Astrocyte of the hippocampus (primary cell): ENCODE measurements around the gene PHF2.

Experiments
- DNase-seq: peaks from one replicate; pipeline ENCODE4 v3.0.0; 2011; ENCODE audit warnings: low read depth, low spot score

Gene PHF2

GRCh38 chr9:93652604-93653592 is 76.5 kb downstream of the PHF2 start:
- no peak for DNase-seq

GRCh38 chr9:93653760-93654159 is 77.4 kb downstream of the PHF2 start:
- DNase-seq = no peak

GRCh38 chr9:93654351-93654961 is 78.1 kb downstream of the PHF2 start:
- no peak for DNase-seq

GRCh38 chr9:93655621-93656425 is 79.4 kb downstream of the PHF2 start:
- no peak for DNase-seq

DNA sequence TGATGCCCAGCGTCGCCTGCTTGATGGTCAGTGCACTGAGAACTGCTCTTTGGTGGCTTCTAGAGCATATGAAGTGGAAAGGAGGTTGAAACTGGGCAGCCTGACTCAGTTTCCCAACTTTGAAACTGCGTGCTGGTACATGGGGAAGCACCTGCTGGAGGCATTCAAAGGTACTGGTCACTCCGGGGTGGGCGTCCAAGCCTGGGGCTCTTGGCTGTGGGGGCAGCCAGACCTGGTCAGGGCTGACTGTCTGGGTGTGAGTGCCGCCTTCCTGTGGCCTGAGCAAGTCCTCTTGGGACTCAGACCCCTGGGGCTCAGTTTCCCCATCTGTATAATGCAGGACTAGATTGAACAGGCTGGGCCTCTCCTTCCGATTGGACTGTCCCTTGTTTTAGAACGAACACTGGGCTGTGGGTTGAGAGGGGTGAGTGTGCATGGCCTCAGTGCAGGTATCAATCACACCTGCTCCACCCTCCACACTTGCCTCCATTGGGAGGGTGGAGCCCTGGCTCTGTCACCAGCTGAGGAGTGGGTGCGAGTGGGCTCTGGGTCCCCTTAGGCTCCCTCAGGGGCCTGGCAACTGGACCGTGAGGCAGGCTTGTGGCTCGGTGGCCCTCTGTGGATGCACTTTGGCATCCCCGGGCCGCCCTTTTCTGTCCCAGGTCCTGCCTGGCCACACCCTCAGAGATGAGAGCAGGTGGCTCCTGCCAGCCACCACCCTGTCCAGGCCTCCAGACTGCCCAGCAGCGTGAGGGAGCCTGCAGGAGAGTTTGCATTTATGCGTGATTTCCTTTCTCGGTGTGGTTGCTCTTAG is 80.2 kb downstream of the PHF2 start:
- DNase-seq = no peak

DNA sequence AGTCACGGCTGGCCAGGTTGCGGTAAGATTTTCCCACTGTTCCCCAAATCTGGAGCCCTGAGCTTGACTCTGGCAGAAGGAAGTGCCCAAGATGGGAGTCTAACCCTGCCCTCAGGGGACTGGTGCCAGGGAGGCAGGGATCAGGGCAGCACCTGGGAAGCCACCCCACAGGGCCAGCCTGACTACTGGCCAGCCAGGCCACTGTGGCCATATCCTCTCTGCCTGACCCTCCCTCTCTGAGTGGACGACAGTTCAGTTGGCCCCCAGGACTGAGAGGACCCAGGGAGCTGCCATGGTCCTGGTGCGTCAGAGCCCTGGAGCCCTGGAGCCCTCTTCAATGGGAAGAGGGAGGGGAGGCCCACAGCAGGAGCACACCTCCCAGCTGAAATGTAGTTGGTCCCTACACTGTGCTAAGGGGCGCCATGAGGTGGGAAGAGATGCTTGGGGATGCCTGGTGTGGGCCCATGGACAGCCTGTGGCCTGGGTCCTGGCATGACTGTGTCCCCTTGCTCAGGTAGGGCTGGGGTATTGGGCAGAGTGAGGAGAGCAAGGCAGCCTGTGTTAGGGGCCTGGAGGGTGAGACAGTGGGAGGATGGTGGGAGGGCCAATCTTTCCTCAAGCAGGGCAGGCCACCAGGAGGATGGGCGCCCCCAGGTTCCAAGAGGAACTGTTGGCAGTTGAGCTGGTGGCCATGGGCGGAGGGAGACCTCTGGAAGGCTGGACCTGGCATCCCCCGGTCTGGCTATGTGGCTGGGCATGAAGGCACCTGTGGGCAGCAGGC is 81.1 kb downstream of the PHF2 start:
- no peak for DNase-seq

GRCh38 chr9:93658184-93658925 is 82.0 kb downstream of the PHF2 start:
- DNase-seq = no peak

DNA sequence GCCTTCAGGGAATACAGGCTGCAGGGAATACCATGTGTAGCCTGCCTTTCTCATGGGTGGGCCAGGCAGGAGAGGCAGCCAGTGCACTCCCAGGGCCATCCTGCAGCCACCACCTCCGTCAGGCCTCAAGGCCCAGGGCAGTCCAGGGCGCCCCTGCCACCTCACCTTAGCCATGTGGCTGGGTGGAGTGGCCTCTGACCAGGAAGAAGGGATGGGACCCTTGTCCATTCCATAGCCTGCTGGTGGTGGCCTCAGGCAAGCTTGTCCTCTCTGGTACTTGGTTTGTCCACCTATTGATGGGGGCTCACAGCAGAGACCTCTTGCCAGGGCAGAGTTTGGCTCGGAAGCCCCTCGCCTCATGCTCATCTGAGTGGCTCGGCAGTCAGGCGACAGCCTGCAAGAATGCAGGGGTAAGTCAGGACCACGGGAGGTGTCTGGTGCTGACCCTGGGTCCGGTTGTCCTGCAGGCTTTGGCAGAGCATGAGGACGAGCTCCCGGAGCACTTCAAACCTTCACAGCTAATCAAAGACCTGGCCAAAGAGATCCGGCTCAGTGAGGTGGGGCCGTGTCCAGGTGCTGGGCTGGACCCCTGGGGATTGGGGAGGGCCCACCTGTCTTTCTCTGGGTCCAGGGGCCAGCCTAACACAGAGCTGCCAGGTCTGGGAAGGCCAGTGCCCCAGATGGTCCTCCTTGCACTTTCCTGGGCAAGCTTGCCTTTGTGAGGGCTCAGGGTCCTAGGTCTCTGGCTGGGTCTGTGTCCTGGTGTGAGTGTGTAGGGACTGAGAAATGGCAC is 82.9 kb downstream of the PHF2 start:
- no peak for DNase-seq

DNA sequence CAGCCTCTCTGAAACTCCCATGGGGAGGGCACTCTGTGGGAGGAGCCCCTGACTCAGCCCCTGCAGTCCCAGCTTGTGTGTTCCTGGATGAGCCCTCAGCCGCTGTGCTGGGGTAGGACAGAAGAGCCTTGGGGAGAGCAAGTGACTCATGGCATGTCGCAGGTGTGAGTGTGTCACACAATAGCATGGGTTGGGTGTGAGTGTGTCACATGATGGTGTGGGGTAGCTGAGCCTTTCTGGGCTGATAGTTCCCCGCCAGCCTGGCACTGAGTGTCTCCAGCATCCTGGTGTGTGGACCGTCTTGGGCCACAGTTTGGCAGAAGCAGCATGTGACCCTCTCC is 83.4 kb downstream of the PHF2 start:
- no peak for DNase-seq

GRCh38 chr9:93660352-93661046 is 84.1 kb downstream of the PHF2 start:
- no peak for DNase-seq

DNA sequence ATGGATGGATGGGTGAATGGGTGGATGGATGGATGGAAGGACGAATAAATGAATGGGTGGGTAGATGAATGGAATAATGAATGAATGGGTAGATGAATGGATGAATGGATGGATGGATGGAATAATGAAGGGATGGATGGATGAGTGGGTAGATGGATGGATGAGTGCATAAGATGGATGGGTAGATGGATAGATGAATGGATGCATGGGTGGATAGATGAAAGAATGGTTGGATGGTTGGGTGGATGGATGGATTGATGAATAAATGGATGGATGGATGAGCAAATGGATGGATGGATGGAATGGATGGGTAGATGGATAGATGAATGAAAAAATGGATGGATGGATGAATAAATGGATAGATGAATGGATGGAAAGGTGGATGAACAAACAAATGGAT is 85.2 kb downstream of the PHF2 start:
- no peak for DNase-seq

DNA sequence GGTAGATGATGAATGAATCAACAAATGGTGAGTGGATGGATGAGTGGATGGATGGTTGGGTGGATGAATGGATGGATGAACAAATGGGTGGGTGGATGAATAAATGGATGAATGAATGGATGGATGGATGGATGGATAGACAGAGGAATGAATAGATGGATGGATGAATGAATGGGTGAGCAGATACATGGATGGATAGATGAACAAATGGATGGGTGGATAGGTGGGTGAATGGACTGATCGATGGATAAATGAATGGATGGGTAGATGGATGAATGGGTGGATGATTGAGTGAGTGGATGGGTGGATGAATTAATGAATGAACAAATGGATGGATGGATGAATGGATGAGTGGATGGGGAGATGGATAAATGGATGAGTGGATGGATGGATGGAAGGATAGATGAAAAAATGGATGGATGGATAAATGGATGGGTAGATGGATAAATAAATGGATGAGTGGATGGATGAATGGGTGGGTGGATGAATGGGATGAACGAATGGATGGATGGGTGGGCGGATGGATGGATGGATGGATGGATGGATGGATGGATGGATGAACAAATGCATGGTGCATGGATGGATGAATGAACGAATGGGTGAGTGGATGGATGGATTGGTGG is 85.7 kb downstream of the PHF2 start:
- DNase-seq = no peak

- no peak for DNase-seq
Measured at GRCh38 chr9:93662952-93663572, 86.7 kb downstream of the PHF2 start.

GRCh38 chr9:93663877-93664548 is 87.6 kb downstream of the PHF2 start:
- DNase-seq = no peak

DNA sequence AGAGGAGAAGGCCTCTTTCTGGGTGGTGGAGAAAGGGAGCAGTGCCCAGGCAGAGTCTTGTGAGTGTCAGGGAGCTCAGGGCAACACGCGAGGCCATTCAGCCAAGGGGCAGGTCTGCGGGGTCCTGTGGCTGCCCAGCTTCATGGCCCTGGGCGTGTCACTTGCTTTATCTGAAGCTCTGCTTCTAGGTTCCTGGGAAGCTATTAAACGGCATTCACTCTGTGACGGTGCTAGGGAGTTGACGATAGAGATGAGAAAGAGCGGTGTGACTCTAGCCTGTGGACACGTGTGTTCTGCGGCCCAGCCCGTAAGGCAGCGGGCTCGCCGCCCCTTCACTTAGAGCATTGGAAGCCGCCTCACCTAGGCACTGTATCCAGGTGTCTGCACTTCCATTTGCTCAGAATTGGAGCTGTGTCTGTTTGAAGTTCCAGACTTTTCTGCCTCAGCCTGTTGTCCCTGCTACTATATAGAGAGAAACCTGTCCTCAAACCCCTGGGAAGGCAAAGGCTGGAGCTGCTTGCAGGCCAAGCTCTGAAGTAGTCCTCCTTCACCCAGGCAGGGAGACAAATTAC is 88.3 kb downstream of the PHF2 start:
- no peak for DNase-seq

DNA sequence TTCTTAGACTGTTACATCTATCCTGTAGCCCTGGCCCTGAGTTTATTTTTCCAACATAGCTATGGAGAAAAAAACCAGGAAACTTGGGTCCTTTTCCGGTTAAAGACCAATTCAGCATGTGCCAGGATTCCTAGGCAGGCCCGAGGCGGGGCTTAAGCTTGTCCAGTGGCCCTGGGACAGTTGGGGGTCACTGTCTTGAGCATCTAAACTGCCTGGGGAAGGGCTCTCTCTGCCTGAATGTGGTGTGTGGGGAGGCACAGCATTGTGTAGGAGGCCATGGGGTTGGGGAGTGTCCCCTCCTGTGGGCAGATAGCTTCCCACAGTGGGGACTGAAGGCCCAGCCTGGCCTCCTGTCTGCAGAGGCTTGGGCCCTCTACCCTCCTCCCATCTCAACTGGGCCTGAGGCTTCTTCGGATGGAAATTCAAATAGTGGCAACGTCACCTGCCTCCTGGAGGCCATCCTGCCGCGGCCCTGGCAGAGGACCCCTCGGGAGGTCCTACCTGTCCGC is 88.8 kb downstream of the PHF2 start:
- DNase-seq = no peak
